IMR-90 (cell line): ENCODE results near the gene RGS3. TPM values are rescaled to one million over a fixed set of nuclear protein-coding genes. Genes with fewer than 3 reads are reported as not detected.

Experiments used
- ATAC-seq: fragments of 200-7000 bp; cut with Tn5 transposase; 2 replicates; pipeline ENCODE4 v1.9.1; 2020; ENCODE audit warnings: low read depth, mild to moderate bottlenecking, moderate library complexity
- BruUV-seq: library from RNA; stranded (reverse); fragments of 400-500 nt; replicated peaks from 2 replicates; lab custom pipeline; 2021; lab: Mats Ljungman, UMichigan
- CTCF ChIA-PET: fragments of 300-600 bp; formaldehyde crosslinking; extraction: SDS; loops from one replicate; lab custom pipeline; 2021; ENCODE audit warnings: antibody characterized with exemption; lab: Yijun Ruan, JAX
- POLR2A ChIA-PET: fragments of 300-600 bp; sonication (Branson Sonifier 250); formaldehyde crosslinking; loops from one replicate; lab custom pipeline; 2022; ENCODE audit warnings: antibody characterized with exemption; ENCODE audit not compliant: unreplicated experiment; lab: Charles Lee
- DNase-seq: peaks from one replicate; pipeline ENCODE4 v3.0.0; 2013
- H2AFZ ChIP-seq: replicated peaks from 2 replicates; pipeline ENCODE3; 2013; ENCODE audit warnings: low read length, mild to moderate bottlenecking; ENCODE audit not compliant: poor library complexity
- H2AK5ac ChIP-seq: 2 replicates; pipeline ENCODE4 v1.6.1; 2013; ENCODE audit warnings: low read depth, low read length, inconsistent platforms
- H2AK9ac ChIP-seq: replicated peaks from 2 replicates; pipeline ENCODE3; 2013; ENCODE audit warnings: mild to moderate bottlenecking, low read depth, low read length, moderate library complexity; ENCODE audit not compliant: poor library complexity
- H2BK120ac ChIP-seq: 2 replicates; pipeline ENCODE4 v1.6.1; 2013; ENCODE audit warnings: low read depth, low read length, inconsistent platforms
- H2BK15ac ChIP-seq: 3 replicates; pipeline ENCODE4 v1.6.1; 2013; ENCODE audit warnings: low read depth, low read length, inconsistent platforms
- H2BK20ac ChIP-seq: 2 replicates; pipeline ENCODE4 v1.6.1; 2013; ENCODE audit warnings: low read depth, mild to moderate bottlenecking, inconsistent platforms, low read length, moderate library complexity
- H2BK5ac ChIP-seq: 2 replicates; pipeline ENCODE4 v1.6.1; 2013; ENCODE audit warnings: mild to moderate bottlenecking, low read depth, low read length, inconsistent platforms; ENCODE audit not compliant: poor library complexity, severe bottlenecking
- H3K14ac ChIP-seq: replicated peaks from 2 replicates; pipeline ENCODE4 v1.6.1; 2013; ENCODE audit warnings: low read depth, low read length, inconsistent platforms
- H3K18ac ChIP-seq: 2 replicates; pipeline ENCODE4 v1.6.1; 2013; ENCODE audit warnings: low read depth, low read length, control low read depth
- H3K23ac ChIP-seq: 2 replicates; pipeline ENCODE4 v1.6.1; 2013; ENCODE audit warnings: low read depth, low read length, inconsistent platforms
- H3K27ac ChIP-seq: 2 replicates; pipeline ENCODE4 v1.5.1; 2013; ENCODE audit warnings: mild to moderate bottlenecking, control low read depth, low read length; ENCODE audit not compliant: insufficient read depth
- H3K27me3 ChIP-seq: 2 replicates; pipeline ENCODE4 v1.6.1; 2013; ENCODE audit warnings: low read length; ENCODE audit not compliant: control insufficient read depth, insufficient read depth
- H3K36me3 ChIP-seq: 2 replicates; pipeline ENCODE4 v1.6.1; 2013; ENCODE audit warnings: low read length, mixed read lengths; ENCODE audit not compliant: control insufficient read depth, insufficient read depth
- H3K4ac ChIP-seq: 2 replicates; pipeline ENCODE4 v1.6.1; 2013; ENCODE audit warnings: low read depth, low read length, inconsistent platforms
- H3K4me1 ChIP-seq: 2 replicates; pipeline ENCODE4 v1.6.1; 2013; ENCODE audit warnings: low read length, mixed read lengths; ENCODE audit not compliant: control insufficient read depth, insufficient read depth
- H3K4me2 ChIP-seq: 2 replicates; pipeline ENCODE4 v1.6.1; 2013; ENCODE audit warnings: low read depth, mild to moderate bottlenecking, control low read depth, low read length, moderate library complexity
- H3K4me3 ChIP-seq: 2 replicates; pipeline ENCODE4 v1.5.1; 2013; ENCODE audit warnings: low read depth, mild to moderate bottlenecking, control low read depth, low read length, moderate library complexity; ENCODE audit not compliant: insufficient read depth
- H3K56ac ChIP-seq: 2 replicates; pipeline ENCODE4 v1.6.1; 2013; ENCODE audit warnings: low read length, inconsistent platforms; ENCODE audit not compliant: insufficient read depth; ENCODE audit errors: extremely low read depth
- H3K79me1 ChIP-seq, 2 experiments: 2 replicates each; pipeline ENCODE4 v1.6.1; 2013; ENCODE audit warnings: low read length in 2 of 2, inconsistent platforms in 1 of 2, low read depth in 1 of 2
- H3K9ac ChIP-seq: 2 replicates; pipeline ENCODE4 v1.6.1; 2013; ENCODE audit warnings: low read depth, low read length, control low read depth
- H3K9me1 ChIP-seq: 2 replicates; pipeline ENCODE4 v1.6.1; 2013; ENCODE audit warnings: low read length, inconsistent platforms; ENCODE audit not compliant: insufficient read depth
- H3K9me3 ChIP-seq: 2 replicates; pipeline ENCODE4 v1.6.1; 2013; ENCODE audit warnings: low read length; ENCODE audit not compliant: control insufficient read depth, insufficient read depth
- H4K20me1 ChIP-seq: 2 replicates; pipeline ENCODE4 v1.6.1; 2013; ENCODE audit warnings: low read length, inconsistent platforms; ENCODE audit not compliant: insufficient read depth
- H4K5ac ChIP-seq: 2 replicates; pipeline ENCODE4 v1.6.1; 2013; ENCODE audit warnings: mild to moderate bottlenecking, low read depth, low read length, control low read depth
- H4K8ac ChIP-seq, 2 experiments: 2 replicates each; pipeline ENCODE4 v1.6.1; 2013; ENCODE audit warnings: low read depth in 2 of 2, low read length in 2 of 2, control low read depth in 1 of 2, inconsistent platforms in 1 of 2
- H4K91ac ChIP-seq: 2 replicates; pipeline ENCODE4 v1.6.1; 2013; ENCODE audit warnings: low read depth, low read length, inconsistent platforms; ENCODE audit not compliant: insufficient read depth
- ELK1 ChIP-seq: fragments of 150-350 bp; IDR thresholded peaks from 2 replicates; pipeline ENCODE4 v1.6.1; 2016; ENCODE audit warnings: low read depth, mild to moderate bottlenecking, low read length, moderate library complexity, borderline replicate concordance
- MAFK ChIP-seq: IDR thresholded peaks from 2 replicates; pipeline ENCODE4 v1.6.1; 2012; ENCODE audit warnings: low read depth, low read length, improper control_type of control experiment
- MXI1 ChIP-seq: IDR thresholded peaks from 2 replicates; pipeline ENCODE4 v1.6.1; 2012; ENCODE audit warnings: low read depth, mild to moderate bottlenecking, low read length, moderate library complexity, borderline replicate concordance
- RCOR1 ChIP-seq: IDR thresholded peaks from 2 replicates; pipeline ENCODE4 v1.6.1; 2012; ENCODE audit warnings: mild to moderate bottlenecking, low read length, improper control_type of control experiment; ENCODE audit not compliant: insufficient replicate concordance
- WGBS, 2 experiments: methylation state at CpG; one replicate each; pipeline versions ENCODE4 v1.1.5 to v1.1.7; 2013; ENCODE audit warnings: missing lambda C conversion rate in 2 of 2; ENCODE audit not compliant: insufficient read length in 1 of 2; ENCODE audit errors: extremely low coverage in 2 of 2; 5-methylcytosine and 5-hydroxymethylcytosine counted together
- dilution Hi-C: fragments of 300-500 bp; cut with HindIII; formaldehyde crosslinking; loops from one replicate; pipeline ENCODE4 v1.14.3; 2018; ENCODE audit warnings: low sequenced_read_pairs; ENCODE audit not compliant: unreplicated experiment
- in situ Hi-C: fragments of 300-500 bp; cut with MboI; formaldehyde crosslinking; loops from 3 replicates; pipeline ENCODE4 v1.14.3; 2019; ENCODE audit warnings: low sequenced_read_pairs, inconsistent platforms, mixed read lengths
- intact Hi-C: fragments of 100-400 bp; cut with micrococcal nuclease; formaldehyde crosslinking; loops from 2 replicates; pipeline ENCODE4 v1.10.0; 2022
- polyA plus RNA-seq, 3 experiments: library from polyadenylated mRNA; depleted of rRNA; stranded (reverse); fragments of >200 nt; gene quantifications; 2 replicates each; pipeline ENCODE4 v1.2.3, GENCODE V29; 2012; ENCODE audit warnings: low replicate concordance in 1 of 3
- total RNA-seq: library from RNA; depleted of rRNA; stranded (reverse); fragments of >200 nt; gene quantifications from 2 replicates; pipeline ENCODE4 v1.2.3, GENCODE V29; 2012

The RGS3 gene
- total and polyA plus RNA-seq, 2 of the 4 experiments (the other 2 are of a cell fraction): 51.8 to 65.6 TPM

DNA sequence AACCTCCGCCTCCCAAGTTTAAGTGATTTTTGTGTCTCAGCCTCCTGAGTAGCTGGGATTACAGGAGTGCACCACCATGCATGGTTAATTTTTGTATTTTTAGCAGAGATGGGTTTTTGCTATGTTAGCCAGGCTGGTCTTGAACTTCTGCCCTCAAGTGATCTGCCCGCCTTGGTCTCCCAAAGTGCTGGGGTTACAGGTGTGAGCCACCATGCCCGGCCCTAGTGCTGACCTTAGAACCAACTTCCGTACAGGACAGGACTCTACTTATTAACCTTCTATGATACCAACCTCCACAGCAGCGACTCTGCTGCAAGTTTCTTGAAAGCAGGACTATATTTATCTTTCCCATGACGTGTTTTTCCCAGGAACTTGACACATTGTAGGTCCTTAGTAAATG, 176.9 kb downstream of the RGS3 start:
- BruUV-seq: no TSS peak

More for the DNA sequence above, 176.9 kb downstream of the RGS3 start:
- CTCF ChIA-PET: no interaction called here
- dilution Hi-C loops (no loop called here), in situ Hi-C loops (no loop called here), intact Hi-C loops (no loop called here)
- no peak overlapping the region for H2AK5ac ChIP-seq
- no peaks in the 10 kb centered on the region for H4K20me1 ChIP-seq
- H2AFZ ChIP-seq: no peak overlapping the region
- no peaks in the 10 kb centered on the region for H3K36me3 ChIP-seq
- peaks cover 10% of the 10 kb centered on the region for H3K4me1 ChIP-seq
- H4K5ac ChIP-seq: no peak overlapping the region
- no peak overlapping the region for H3K56ac ChIP-seq
- H3K4me3 ChIP-seq: no peak overlapping the region
- H3K27ac ChIP-seq: no peak overlapping the region
- H2BK15ac ChIP-seq: no peak overlapping the region
- H3K9me3 ChIP-seq: no peaks in the 10 kb centered on the region
- no peak overlapping the region for H2BK20ac ChIP-seq
- H2AK9ac ChIP-seq: no peak overlapping the region
- H4K91ac ChIP-seq: no peak overlapping the region
- no peak overlapping the region for H3K14ac ChIP-seq
- H3K4me2 ChIP-seq: no peak overlapping the region
- DNase-seq: no peak
- no peak overlapping the region for H3K18ac ChIP-seq
- H3K27me3 ChIP-seq: no peaks in the 10 kb centered on the region
- no peak overlapping the region for H2BK120ac ChIP-seq
- H2BK5ac ChIP-seq: no peak overlapping the region
- no peak for ATAC-seq
- no peak overlapping the region for H3K23ac ChIP-seq
- H3K4ac ChIP-seq: no peak overlapping the region
- 80% methylated on average over 1 of the region's 6 CpGs; no CpG with 5 or more reads in 1 of the 2 experiments for WGBS, 2 experiments
- no peaks in the 10 kb centered on the region for H3K79me1 ChIP-seq
- POLR2A ChIA-PET: interaction anchor here (0.6 kb wide), 1 partner anchor 151 kb away, joined by 3 read pairs; no protein-coding TSS in a partner anchor
- no peak overlapping the region for H4K8ac ChIP-seq
- peaks cover 13% of the 10 kb centered on the region for H3K9me1 ChIP-seq
- TF ChIP-seq ELK1 (no peak), MXI1 (no peak), RCOR1 (no peak), MAFK (no peak)
- H3K9ac ChIP-seq: no peak overlapping the region
